IPS-18c (cell line): Measurements from ENCODE around the gene CFAP90.

Experiments
- H3K4me3 ChIP-seq: 2 replicates; pipeline ENCODE4 v1.7.0; 2013; ENCODE audit warnings: low read depth, mild to moderate bottlenecking, low read length, moderate library complexity; ENCODE audit not compliant: insufficient read depth
- H3K9me3 ChIP-seq: one replicate; pipeline ENCODE4 v1.6.1; 2013; ENCODE audit warnings: mild to moderate bottlenecking, low read length, moderate library complexity; ENCODE audit not compliant: control insufficient read depth, insufficient read depth

The CFAP90 gene

GRCh38 chr5:7845557-7845956 is 5.4 kb downstream of the CFAP90 start:
- no peaks in the 10 kb centered on the region for H3K9me3 ChIP-seq

GRCh38 chr5:7844901-7845300 is 6.0 kb downstream of the CFAP90 start:
- no peaks in the 10 kb centered on the region for H3K9me3 ChIP-seq
- H3K4me3 ChIP-seq = no peak overlapping the region

More at GRCh38 chr5:7845557-7845956, 5.4 kb downstream of the CFAP90 start:
- no peak overlapping the region for H3K4me3 ChIP-seq

DNA sequence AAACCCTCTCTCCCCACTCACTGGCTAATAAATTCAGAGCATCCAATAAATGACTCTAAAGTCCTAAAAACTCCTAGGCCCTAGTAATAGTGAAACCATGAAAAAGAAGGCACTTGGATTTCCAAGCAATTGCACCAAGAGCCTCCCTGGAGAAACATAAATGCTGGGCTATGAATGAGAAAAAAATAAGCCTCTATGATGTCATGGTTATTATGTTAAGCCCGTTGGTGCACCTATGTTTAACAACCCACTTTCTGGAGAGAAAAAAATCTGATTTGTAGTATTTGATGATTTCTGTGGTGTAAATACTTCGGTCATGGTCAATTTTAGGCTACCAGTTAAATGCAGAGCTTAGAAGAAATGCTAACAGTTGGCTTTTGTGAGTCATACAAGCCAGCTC is 8.4 kb downstream of the CFAP90 start:
- H3K4me3 ChIP-seq = no peak overlapping the region
- peaks cover 2% of the 10 kb centered on the region for H3K9me3 ChIP-seq

DNA sequence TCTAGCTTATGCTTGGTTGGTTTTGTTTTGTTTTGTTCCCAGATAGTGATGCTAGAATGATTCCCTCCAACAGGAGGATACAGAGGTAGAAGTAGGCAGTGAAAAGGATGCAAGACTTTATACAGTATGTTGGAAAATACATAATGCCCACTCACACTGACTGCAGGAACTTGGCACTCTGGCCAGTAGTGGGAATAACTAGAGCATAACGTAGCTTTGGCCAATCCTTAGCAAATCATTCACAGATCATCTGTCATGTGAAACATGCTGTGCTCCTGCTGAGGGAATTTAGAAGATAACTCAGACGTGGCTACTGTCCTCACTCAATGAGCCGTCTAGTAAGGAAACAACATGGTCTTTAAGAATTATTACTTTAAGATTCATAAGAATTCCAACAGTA is 13.5 kb downstream of the CFAP90 start:
- Histone ChIP-seq H3K9me3 (peaks cover 2% of the 10 kb centered on the region), H3K4me3 (no peak overlapping the region)

DNA sequence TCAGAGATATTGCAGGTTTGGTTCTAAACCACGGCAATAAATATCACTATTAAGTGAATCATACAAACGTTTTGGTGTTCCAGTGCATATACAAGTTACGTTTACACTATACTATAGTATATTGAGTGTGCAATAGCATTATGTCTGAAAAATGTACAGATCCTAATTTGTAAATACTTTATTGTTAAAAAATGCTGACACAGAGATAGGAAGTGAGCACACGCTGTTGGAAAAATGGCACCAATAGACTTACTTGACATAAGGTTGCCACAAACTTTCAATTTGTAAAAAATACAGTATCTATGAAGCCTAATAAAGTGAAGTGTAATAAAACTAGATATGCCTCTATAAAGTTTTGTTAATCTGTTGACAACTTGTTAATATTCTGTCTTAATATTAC is 16.0 kb downstream of the CFAP90 start:
- H3K9me3 ChIP-seq = peaks cover 2% of the 10 kb centered on the region
- no peak overlapping the region for H3K4me3 ChIP-seq

- no peaks in the 10 kb centered on the region for H3K9me3 ChIP-seq
Measured at GRCh38 chr5:7828269-7828668, 22.7 kb downstream of the CFAP90 start.

DNA sequence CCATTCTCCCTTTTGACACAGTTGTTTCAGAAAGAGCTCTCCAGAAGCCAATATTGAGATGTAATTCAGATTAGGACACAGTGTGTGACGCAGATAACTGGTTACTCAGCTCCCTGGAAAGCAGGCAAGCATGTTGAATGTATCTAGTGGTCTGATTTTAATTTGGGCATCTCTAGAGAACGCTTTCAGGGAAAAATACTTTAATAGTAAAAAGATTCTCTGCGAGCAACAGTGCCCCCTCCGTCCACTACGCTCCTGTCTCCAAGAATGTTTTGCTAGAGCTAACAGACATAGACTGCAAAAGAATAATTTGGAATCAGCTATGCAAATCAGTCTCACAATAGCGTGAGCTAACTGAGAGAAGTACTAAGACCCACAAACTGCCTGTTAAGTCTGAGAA is 23.3 kb downstream of the CFAP90 start:
- no peaks in the 10 kb centered on the region for H3K9me3 ChIP-seq
- H3K4me3 ChIP-seq = no peak overlapping the region

More at GRCh38 chr5:7828269-7828668, 22.7 kb downstream of the CFAP90 start:
- no peak overlapping the region for H3K4me3 ChIP-seq

DNA sequence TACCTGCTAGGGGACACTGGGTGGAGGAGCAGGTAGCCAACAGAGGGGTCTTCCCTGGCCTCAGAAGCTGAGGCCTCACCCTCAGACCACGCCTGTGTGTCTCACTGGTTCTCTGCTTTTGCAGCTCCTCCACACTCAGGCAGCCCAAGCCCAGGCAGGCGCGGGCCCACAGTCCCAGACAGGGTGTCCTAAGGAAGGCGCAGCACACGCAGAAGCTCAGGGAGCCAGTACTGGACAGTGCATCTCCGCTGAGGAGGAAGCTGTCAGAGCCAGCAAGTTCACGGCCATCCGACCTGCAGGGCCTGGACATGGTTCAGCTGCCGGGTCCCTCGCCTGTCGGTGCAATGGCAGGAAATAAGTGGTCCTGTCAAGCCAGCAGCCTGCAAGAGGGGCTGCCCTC is 25.3 kb downstream of the CFAP90 start:
- Histone ChIP-seq H3K9me3 (no peaks in the 10 kb centered on the region), H3K4me3 (no peak overlapping the region)

DNA sequence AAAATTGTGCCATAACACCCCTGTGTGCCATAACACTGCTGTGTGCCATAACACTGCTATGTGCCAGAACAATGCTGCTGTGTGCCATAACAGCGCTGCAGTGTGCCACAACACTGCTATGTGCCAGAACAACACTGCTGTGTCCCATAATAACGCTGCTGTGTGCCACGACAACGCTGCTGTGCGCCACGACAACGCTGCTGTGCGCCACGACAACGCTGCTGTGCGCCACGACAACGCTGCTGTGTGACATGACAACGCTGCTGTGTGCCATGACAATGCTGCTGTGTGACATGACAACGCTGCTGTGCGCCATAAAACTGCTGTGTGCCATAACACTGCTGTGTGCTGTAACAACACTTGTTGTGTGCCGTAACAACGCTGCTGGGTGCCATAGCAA is 25.9 kb downstream of the CFAP90 start:
- Histone ChIP-seq H3K4me3 (no peak overlapping the region), H3K9me3 (no peaks in the 10 kb centered on the region)

- no peaks in the 10 kb centered on the region for H3K9me3 ChIP-seq
Measured at GRCh38 chr5:7823594-7823993, 27.3 kb downstream of the CFAP90 start.

GRCh38 chr5:7822449-7822848 is 28.5 kb downstream of the CFAP90 start:
- Histone ChIP-seq H3K9me3 (no peaks in the 10 kb centered on the region), H3K4me3 (no peak overlapping the region)

More at GRCh38 chr5:7823594-7823993, 27.3 kb downstream of the CFAP90 start:
- no peak overlapping the region for H3K4me3 ChIP-seq

- H3K4me3 ChIP-seq = no peak overlapping the region
- H3K9me3 ChIP-seq = no peaks in the 10 kb centered on the region
Measured at GRCh38 chr5:7816535-7816901, 34.4 kb downstream of the CFAP90 start.

GRCh38 chr5:7815892-7816534 is 34.9 kb downstream of the CFAP90 start:
- H3K9me3 ChIP-seq = no peaks in the 10 kb centered on the region
- H3K4me3 ChIP-seq = no peak overlapping the region; the same call in 1 of the 2 replicates

DNA sequence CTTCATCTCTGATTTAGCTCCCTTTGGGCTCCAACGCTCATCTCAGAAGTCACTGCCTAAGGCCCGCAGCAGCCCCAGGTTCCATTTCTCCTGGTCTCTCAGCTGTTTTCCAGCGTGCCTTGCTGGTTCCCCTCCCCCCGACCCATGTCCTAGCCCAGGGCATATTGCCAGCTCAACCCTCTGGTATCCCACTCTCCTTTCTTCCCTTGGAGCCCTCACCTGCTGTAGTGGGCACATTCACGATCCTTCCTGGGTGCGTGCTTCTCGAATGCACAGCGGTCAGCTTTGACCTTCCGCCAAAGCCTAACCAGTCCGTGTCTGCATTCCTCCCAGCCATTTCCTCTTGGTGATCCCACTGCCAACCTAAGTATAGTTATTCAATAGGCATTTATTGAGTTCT is 36.1 kb downstream of the CFAP90 start:
- no peaks in the 10 kb centered on the region for H3K9me3 ChIP-seq

DNA sequence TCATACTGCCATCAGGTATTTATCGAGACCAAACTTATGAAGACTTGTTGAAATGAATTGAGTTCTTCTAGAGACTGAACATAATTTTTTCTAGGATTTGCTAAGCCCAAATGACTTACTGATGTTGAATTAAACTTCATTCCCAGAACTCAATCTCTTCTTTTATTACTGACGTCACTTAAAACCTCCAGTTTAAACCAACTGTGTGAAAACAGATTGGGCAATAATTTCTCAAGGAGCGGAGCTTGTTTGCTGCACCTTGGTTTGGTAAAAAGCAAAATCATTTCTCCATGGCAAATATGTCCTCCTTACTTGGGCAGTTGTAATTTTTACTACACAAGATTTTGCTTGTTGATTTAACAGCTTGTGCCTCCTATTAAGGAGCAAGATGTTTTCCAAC is 37.4 kb downstream of the CFAP90 start:
- no peaks in the 10 kb centered on the region for H3K9me3 ChIP-seq
- H3K4me3 ChIP-seq = no peak overlapping the region

More for the DNA sequence above, 36.1 kb downstream of the CFAP90 start:
- H3K4me3 ChIP-seq = no peak overlapping the region

DNA sequence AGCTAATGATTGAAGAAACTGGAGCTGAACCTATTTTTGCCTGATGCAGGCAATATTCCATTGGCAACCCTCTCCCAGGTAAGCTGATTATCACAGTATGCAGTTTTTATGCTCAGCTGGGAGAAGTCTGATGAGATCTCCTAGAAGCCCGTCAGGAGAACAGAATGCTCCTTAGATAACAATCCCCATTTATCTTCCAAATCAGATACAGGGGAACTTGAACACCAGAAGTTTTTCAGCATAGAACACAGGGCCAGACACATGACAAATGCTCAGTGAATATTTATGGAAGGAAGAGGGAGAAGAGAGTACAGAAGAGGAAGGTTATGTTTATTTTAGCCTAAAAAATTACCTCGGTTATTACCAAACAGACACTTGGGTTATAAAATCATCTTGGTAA is 37.9 kb downstream of the CFAP90 start:
- no peaks in the 10 kb centered on the region for H3K9me3 ChIP-seq

GRCh38 chr5:7811715-7812114 is 39.2 kb downstream of the CFAP90 start:
- H3K9me3 ChIP-seq = no peaks in the 10 kb centered on the region
- no peak overlapping the region for H3K4me3 ChIP-seq

More for the DNA sequence above, 37.9 kb downstream of the CFAP90 start:
- no peak overlapping the region for H3K4me3 ChIP-seq

- Histone ChIP-seq H3K9me3 (no peaks in the 10 kb centered on the region), H3K4me3 (no peak overlapping the region)
Measured at GRCh38 chr5:7808998-7809397, 41.9 kb downstream of the CFAP90 start.

- Histone ChIP-seq H3K4me3 (no peak overlapping the region), H3K9me3 (no peaks in the 10 kb centered on the region)
Measured at GRCh38 chr5:7805379-7805778, 45.6 kb downstream of the CFAP90 start.
